Type B pancreatic cell (in vitro differentiated cells): ENCODE measurements around the gene RSPRY1. TPM values are rescaled to one million over a fixed set of nuclear protein-coding genes. Genes with fewer than 3 reads are reported as not detected.
"Not testable (repeated sequence)": the region's sequence is repeated elsewhere in the genome, so short reads cannot be mapped to it uniquely, and the experiment has no call there.

Source experiments
- DNase-seq: peaks from one replicate; pipeline ENCODE4 v3.0.0; 2021; ENCODE audit warnings: mixed read lengths; ENCODE audit not compliant: unreplicated experiment; ENCODE audit errors: extremely low spot score
- H3K27ac Mint-ChIP-seq: 2 replicates; pipeline ENCODE4 v1.8.0; 2021; ENCODE audit warnings: mild to moderate bottlenecking, mixed read lengths
- H3K27me3 Mint-ChIP-seq: 2 replicates; pipeline ENCODE4 v1.8.0; 2021; ENCODE audit warnings: mixed read lengths
- H3K36me3 Mint-ChIP-seq: 2 replicates; pipeline ENCODE4 v1.8.0; 2021; ENCODE audit warnings: mixed read lengths
- H3K4me1 Mint-ChIP-seq: one replicate; pipeline ENCODE4 v1.8.0; 2021; ENCODE audit warnings: mixed read lengths; ENCODE audit not compliant: unreplicated experiment
- H3K4me3 Mint-ChIP-seq: 2 replicates; pipeline ENCODE4 v1.8.0; 2021; ENCODE audit warnings: mild to moderate bottlenecking, mixed read lengths
- H3K9me3 Mint-ChIP-seq: 2 replicates; pipeline ENCODE4 v1.8.0; 2021; ENCODE audit warnings: mixed read lengths
- CTCF ChIP-seq: fragments of 200-600 bp; sonication (generic); conservative IDR thresholded peaks from 2 replicates; pipeline ENCODE4 v1.5.0; 2021; ENCODE audit warnings: antibody characterized with exemption, mild to moderate bottlenecking
- total RNA-seq: library from RNA; stranded (reverse); gene quantifications from 2 replicates; pipeline ENCODE4 v1.2.1, GENCODE V29; 2021; ENCODE audit warnings: low replicate concordance

The RSPRY1 gene
- total RNA-seq, 1 donor from 2014 or later = 49.9 TPM

GRCh38 chr16:57271063-57271345, 84.9 kb downstream of the RSPRY1 start:
- H3K9me3 Mint-ChIP-seq = no peaks in the 10 kb centered on the region
- no peak overlapping the region for H3K27ac Mint-ChIP-seq
- H3K4me1 Mint-ChIP-seq = peaks cover 7% of the 10 kb centered on the region
- H3K4me3 Mint-ChIP-seq = no peak overlapping the region
- H3K27me3 Mint-ChIP-seq = no peaks in the 10 kb centered on the region
- DNase-seq = no peak
- no peaks in the 10 kb centered on the region for H3K36me3 Mint-ChIP-seq
- no peak for TF ChIP-seq CTCF

GRCh38 chr16:57271867-57272495, 85.9 kb downstream of the RSPRY1 start:
- Mint-ChIP-seq H3K4me1 (peaks cover 4% of the 10 kb centered on the region), H3K36me3 (no peaks in the 10 kb centered on the region), H3K27me3 (no peaks in the 10 kb centered on the region), H3K4me3 (no peak overlapping the region), H3K9me3 (no peaks in the 10 kb centered on the region), H3K27ac (no peak overlapping the region)
- TF ChIP-seq CTCF = no peak
- no peak for DNase-seq

- Mint-ChIP-seq H3K4me1 (peaks cover 10% of the 10 kb centered on the region), H3K36me3 (no peaks in the 10 kb centered on the region), H3K27ac (no peak overlapping the region), H3K4me3 (no peak overlapping the region), H3K9me3 (no peaks in the 10 kb centered on the region), H3K27me3 (no peaks in the 10 kb centered on the region)
- TF ChIP-seq CTCF = no peak
- no peak for DNase-seq
Measured at GRCh38 chr16:57273359-57273758, 87.2 kb downstream of the RSPRY1 start.

GRCh38 chr16:57273826-57274225, 87.7 kb downstream of the RSPRY1 start:
- Mint-ChIP-seq H3K9me3 (no peaks in the 10 kb centered on the region), H3K4me3 (no peak overlapping the region), H3K4me1 (peaks cover 10% of the 10 kb centered on the region), H3K27ac (no peak overlapping the region), H3K27me3 (no peaks in the 10 kb centered on the region), H3K36me3 (no peaks in the 10 kb centered on the region)
- TF ChIP-seq CTCF = no peak
- DNase-seq = no peak

- H3K4me1 Mint-ChIP-seq, H3K9me3 Mint-ChIP-seq, H3K27me3 Mint-ChIP-seq, H3K36me3 Mint-ChIP-seq, DNase-seq, H3K4me3 Mint-ChIP-seq, H3K27ac Mint-ChIP-seq: not testable (repeated sequence)
Measured at GRCh38 chr16:57275946-57276345, 89.8 kb downstream of the RSPRY1 start.

- H3K36me3 Mint-ChIP-seq = no peaks in the 10 kb centered on the region
- H3K27ac Mint-ChIP-seq = no peak overlapping the region
- no peaks in the 10 kb centered on the region for H3K9me3 Mint-ChIP-seq
- TF ChIP-seq CTCF = no peak
- H3K4me3 Mint-ChIP-seq = no peak overlapping the region
- peaks cover 10% of the 10 kb centered on the region for H3K4me1 Mint-ChIP-seq
- peaks cover 6% of the 10 kb centered on the region for H3K27me3 Mint-ChIP-seq
- DNase-seq = no peak
Measured at GRCh38 chr16:57276596-57276995, 90.5 kb downstream of the RSPRY1 start.
